SK-N-SH treated with all-trans-retinoic acid at 6 μM for 48 hours (cell line): ENCODE results near the gene DDAH1.
A peak's percentile ranks its signal among the peaks of the same experiment; 100 is the strongest.

Source experiments
- ATAC-seq: fragments of 200-7000 bp; cut with Tn5 transposase; 3 replicates; pipeline ENCODE4 v1.9.1; 2020; ENCODE audit warnings: mild to moderate bottlenecking, moderate library complexity
- ARNTL ChIP-seq: fragments of 450-650 bp; formaldehyde crosslinking; IDR thresholded peaks from 2 replicates; pipeline ENCODE4 v1.5.0; 2020; ENCODE audit warnings: low read depth, mild to moderate bottlenecking, moderate library complexity, borderline replicate concordance
- BACH2 ChIP-seq: fragments of 250-450 bp; sonication (Bioruptor Pico); IDR thresholded peaks from 2 replicates; pipeline ENCODE4 v1.9.0; 2021; ENCODE audit warnings: mild to moderate bottlenecking, borderline replicate concordance
- CREB5 ChIP-seq: fragments of 250-450 bp; sonication (Bioruptor Pico); IDR thresholded peaks from 2 replicates; pipeline ENCODE4 v1.5.1; 2020; ENCODE audit warnings: low read depth, mild to moderate bottlenecking, moderate library complexity
- CSRNP3 ChIP-seq: fragments of 250-450 bp; sonication (Bioruptor Pico); IDR thresholded peaks from 2 replicates; pipeline ENCODE4 v1.5.1; 2021; ENCODE audit warnings: mild to moderate bottlenecking, moderate library complexity
- ESRRG ChIP-seq: fragments of 250-450 bp; sonication (Bioruptor Pico); IDR thresholded peaks from 2 replicates; pipeline ENCODE4 v1.6.1; 2021; ENCODE audit warnings: mild to moderate bottlenecking
- GLIS3 ChIP-seq: fragments of 250-450 bp; sonication (Bioruptor Pico); IDR thresholded peaks from 2 replicates; pipeline ENCODE4 v1.5.0; 2020; ENCODE audit warnings: mild to moderate bottlenecking, moderate library complexity
- ISL1 ChIP-seq: fragments of 250-450 bp; sonication (Bioruptor Pico); IDR thresholded peaks from 2 replicates; pipeline ENCODE4 v2.1.2; 2022; ENCODE audit warnings: mild to moderate bottlenecking, moderate library complexity
- OSR1 ChIP-seq: fragments of 250-450 bp; sonication (Bioruptor Pico); IDR thresholded peaks from 2 replicates; pipeline ENCODE4 v1.8.0; 2022; ENCODE audit warnings: moderate library complexity, mild to moderate bottlenecking, inconsistent platforms
- PATZ1 ChIP-seq: fragments of 250-450 bp; sonication (Bioruptor Pico); IDR thresholded peaks from 2 replicates; pipeline ENCODE4 v1.8.0; 2020; ENCODE audit warnings: mild to moderate bottlenecking, moderate library complexity, borderline replicate concordance
- POU6F1 ChIP-seq: fragments of 250-450 bp; sonication (Bioruptor Pico); IDR thresholded peaks from 2 replicates; pipeline ENCODE4 v1.8.0; 2021; ENCODE audit warnings: low read depth, mild to moderate bottlenecking, moderate library complexity, borderline replicate concordance
- PPARA ChIP-seq: fragments of 250-450 bp; sonication (Bioruptor Pico); IDR thresholded peaks from 2 replicates; pipeline ENCODE4 v1.5.0; 2020; ENCODE audit warnings: mild to moderate bottlenecking, borderline replicate concordance
- RARB ChIP-seq: fragments of 250-450 bp; sonication (Bioruptor Pico); IDR thresholded peaks from 2 replicates; pipeline ENCODE4 v1.8.0; 2021; ENCODE audit warnings: mild to moderate bottlenecking, moderate library complexity
- SNAI2 ChIP-seq: fragments of 250-450 bp; sonication (Bioruptor Pico); IDR thresholded peaks from 2 replicates; pipeline ENCODE4 v1.5.0; 2020; ENCODE audit warnings: mild to moderate bottlenecking, moderate library complexity
- TSHZ2 ChIP-seq: fragments of 250-450 bp; sonication (Bioruptor Pico); IDR thresholded peaks from 2 replicates; pipeline ENCODE4 v1.5.0; 2020; ENCODE audit warnings: mild to moderate bottlenecking, moderate library complexity
- ZC3H10 ChIP-seq: fragments of 250-450 bp; sonication (Bioruptor Pico); IDR thresholded peaks from 2 replicates; pipeline ENCODE4 v1.5.1; 2021; ENCODE audit warnings: mild to moderate bottlenecking, moderate library complexity
- ZFP30 ChIP-seq: fragments of 450-650 bp; formaldehyde crosslinking; IDR thresholded peaks from 2 replicates; pipeline ENCODE4 v1.5.0; 2022; ENCODE audit warnings: mild to moderate bottlenecking, moderate library complexity
- ZNF70 ChIP-seq: fragments of 450-650 bp; formaldehyde crosslinking; IDR thresholded peaks from 2 replicates; pipeline ENCODE4 v1.5.0; 2020; ENCODE audit warnings: mild to moderate bottlenecking, moderate library complexity
- ZNF8 ChIP-seq: fragments of 450-650 bp; formaldehyde crosslinking; IDR thresholded peaks from 2 replicates; pipeline ENCODE4 v1.5.0; 2020; ENCODE audit warnings: mild to moderate bottlenecking, moderate library complexity

The DDAH1 gene

GRCh38 chr1:85428471-85429089 lies 36.4 kb downstream of the DDAH1 start:
- no peak for TF ChIP-seq TSHZ2
- no peak for TF ChIP-seq POU6F1 (CRISPR knock-in tag)
- no peak for TF ChIP-seq OSR1 (CRISPR knock-in tag)
- no peak for TF ChIP-seq BACH2 (CRISPR knock-in tag)
- TF ChIP-seq ZNF70 (CRISPR knock-in tag), result no peak
- no peak for TF ChIP-seq ZFP30 (CRISPR knock-in tag)
- no peak for TF ChIP-seq CSRNP3 (CRISPR knock-in tag)
- TF ChIP-seq ZC3H10 (CRISPR knock-in tag), result no peak
- TF ChIP-seq SNAI2 (CRISPR knock-in tag), result no peak
- no peak for TF ChIP-seq ZNF8 (CRISPR knock-in tag)
- no peak for TF ChIP-seq GLIS3
- no peak for TF ChIP-seq PATZ1
- ATAC-seq, result no peak; the same call in 2 of the 3 replicates

- ATAC-seq, result peak; percentile 25; the same call in 2 of the 3 replicates
- TF ChIP-seq ARNTL (CRISPR knock-in tag) (no peak), ZC3H10 (CRISPR knock-in tag) (no peak), BACH2 (CRISPR knock-in tag) (no peak), CREB5 (no peak), ISL1 (CRISPR knock-in tag) (no peak), ESRRG (no peak), OSR1 (CRISPR knock-in tag) (no peak), PPARA (no peak), POU6F1 (CRISPR knock-in tag) (no peak), RARB (CRISPR knock-in tag) (no peak), GLIS3 (no peak)
- TF ChIP-seq, all 23 proteins: peak for 0
Measured at GRCh38 chr1:85427849-85428248, 37.1 kb downstream of the DDAH1 start.

GRCh38 chr1:85427331-85427730 lies 37.6 kb downstream of the DDAH1 start:
- peak; percentile 83 for ATAC-seq
- no peak for TF ChIP-seq ZC3H10 (CRISPR knock-in tag)
- no peak for TF ChIP-seq POU6F1 (CRISPR knock-in tag)
- no peak for TF ChIP-seq TSHZ2
- TF ChIP-seq GLIS3, result no peak
- TF ChIP-seq ZNF8 (CRISPR knock-in tag), result no peak
- no peak for TF ChIP-seq ARNTL (CRISPR knock-in tag)
- TF ChIP-seq RARB (CRISPR knock-in tag), result no peak
- TF ChIP-seq ZFP30 (CRISPR knock-in tag), result no peak
- no peak for TF ChIP-seq CSRNP3 (CRISPR knock-in tag)
- no peak for TF ChIP-seq ESRRG
- no peak for TF ChIP-seq SNAI2 (CRISPR knock-in tag)
